Measurements from ENCODE around the gene MICAL2.

MICAL2 gene

DNA sequence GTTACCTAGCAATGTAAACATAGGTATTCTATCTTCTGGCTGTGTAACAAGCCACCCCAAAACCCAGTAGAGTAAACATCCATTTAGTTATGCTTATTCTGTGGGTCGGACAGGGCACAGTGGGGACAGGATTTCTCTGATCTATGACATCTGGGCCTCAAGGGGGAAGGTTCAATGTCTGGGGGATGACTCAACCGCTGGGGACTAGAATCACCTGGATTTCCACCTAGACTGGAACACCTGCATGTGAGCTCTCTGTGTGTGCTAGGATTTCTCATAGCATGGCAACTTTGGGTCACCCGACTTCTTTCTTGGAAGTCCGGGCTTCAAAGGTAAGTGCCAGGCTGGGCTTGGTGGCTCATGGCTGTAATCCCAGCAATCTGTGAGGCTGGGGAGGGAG lies 36.5 kb upstream of the MICAL2 start:
- H3K27ac ChIP-seq, result no peak overlapping the region
- TF ChIP-seq, protein P1, sequence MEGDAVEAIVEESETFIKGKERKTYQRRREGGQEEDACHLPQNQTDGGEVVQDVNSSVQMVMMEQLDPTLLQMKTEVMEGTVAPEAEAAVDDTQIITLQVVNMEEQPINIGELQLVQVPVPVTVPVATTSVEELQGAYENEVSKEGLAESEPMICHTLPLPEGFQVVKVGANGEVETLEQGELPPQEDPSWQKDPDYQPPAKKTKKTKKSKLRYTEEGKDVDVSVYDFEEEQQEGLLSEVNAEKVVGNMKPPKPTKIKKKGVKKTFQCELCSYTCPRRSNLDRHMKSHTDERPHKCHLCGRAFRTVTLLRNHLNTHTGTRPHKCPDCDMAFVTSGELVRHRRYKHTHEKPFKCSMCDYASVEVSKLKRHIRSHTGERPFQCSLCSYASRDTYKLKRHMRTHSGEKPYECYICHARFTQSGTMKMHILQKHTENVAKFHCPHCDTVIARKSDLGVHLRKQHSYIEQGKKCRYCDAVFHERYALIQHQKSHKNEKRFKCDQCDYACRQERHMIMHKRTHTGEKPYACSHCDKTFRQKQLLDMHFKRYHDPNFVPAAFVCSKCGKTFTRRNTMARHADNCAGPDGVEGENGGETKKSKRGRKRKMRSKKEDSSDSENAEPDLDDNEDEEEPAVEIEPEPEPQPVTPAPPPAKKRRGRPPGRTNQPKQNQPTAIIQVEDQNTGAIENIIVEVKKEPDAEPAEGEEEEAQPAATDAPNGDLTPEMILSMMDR (IDR thresholded peaks at IDR 0.05), result no peak
- TF ChIP-seq ZFX (IDR thresholded peaks at IDR 0.05; ENCODE audit: borderline replicate concordance), result no peak

DNA sequence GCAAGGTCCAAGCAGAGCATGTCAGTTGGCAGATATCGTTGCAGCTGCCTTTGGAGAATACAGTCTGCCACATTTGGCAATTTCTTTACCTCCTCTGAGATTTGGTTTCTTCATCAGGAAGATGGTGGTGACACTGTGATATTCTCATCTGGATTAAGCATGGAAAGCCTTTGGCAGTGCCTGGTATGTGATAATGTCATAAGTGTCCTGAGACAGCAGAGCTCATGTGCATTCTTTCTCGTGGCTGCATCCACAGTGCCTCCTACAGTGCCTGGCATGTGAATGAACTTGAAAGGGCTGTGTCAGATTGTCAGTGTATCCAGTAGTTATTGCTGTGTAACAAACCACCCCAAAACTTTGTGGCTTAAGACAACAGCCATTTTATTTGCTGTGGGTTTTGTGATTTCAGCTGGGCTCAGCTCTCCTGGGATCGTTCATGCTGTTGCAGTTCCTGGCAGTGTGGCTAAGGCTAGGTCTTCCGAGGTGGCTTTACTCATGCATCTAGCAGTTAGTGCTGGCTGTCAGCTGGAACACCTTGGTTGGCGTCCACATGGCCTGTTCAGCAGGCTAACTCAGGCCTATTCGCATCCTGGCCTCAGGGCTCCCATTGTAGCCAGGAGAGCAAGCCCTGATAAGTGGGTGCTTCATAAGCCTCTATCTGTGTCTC lies 35.7 kb upstream of the MICAL2 start:
- H3K27ac ChIP-seq, result no peak overlapping the region
- TF ChIP-seq ZFX (IDR thresholded peaks at IDR 0.05; ENCODE audit: borderline replicate concordance), result no peak
- TF ChIP-seq, protein P1 (IDR thresholded peaks at IDR 0.05), result no peak

DNA sequence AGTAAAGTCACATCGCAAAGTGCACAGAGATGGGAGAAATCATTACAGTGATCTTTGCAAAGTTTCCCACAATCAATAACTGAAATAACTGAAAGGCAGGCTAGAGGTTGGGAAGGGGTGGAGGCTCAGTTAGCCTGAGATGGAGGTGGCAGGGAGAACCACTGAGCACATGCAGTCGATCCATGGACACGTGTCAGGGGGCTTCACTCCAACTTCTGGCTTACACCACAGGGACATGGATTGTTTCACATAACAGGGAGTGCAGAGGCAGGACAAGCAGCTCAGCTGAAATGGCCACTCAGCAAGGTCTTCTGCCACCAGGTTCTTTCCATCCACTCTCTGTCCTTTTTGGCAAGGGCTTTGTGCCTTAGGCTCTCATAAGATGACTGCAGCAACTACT lies 35.1 kb upstream of the MICAL2 start:
- TF ChIP-seq, protein P1 (IDR thresholded peaks at IDR 0.05), result no peak
- no peak for TF ChIP-seq ZFX (IDR thresholded peaks at IDR 0.05; ENCODE audit: borderline replicate concordance)
- no peak overlapping the region for H3K27ac ChIP-seq

DNA sequence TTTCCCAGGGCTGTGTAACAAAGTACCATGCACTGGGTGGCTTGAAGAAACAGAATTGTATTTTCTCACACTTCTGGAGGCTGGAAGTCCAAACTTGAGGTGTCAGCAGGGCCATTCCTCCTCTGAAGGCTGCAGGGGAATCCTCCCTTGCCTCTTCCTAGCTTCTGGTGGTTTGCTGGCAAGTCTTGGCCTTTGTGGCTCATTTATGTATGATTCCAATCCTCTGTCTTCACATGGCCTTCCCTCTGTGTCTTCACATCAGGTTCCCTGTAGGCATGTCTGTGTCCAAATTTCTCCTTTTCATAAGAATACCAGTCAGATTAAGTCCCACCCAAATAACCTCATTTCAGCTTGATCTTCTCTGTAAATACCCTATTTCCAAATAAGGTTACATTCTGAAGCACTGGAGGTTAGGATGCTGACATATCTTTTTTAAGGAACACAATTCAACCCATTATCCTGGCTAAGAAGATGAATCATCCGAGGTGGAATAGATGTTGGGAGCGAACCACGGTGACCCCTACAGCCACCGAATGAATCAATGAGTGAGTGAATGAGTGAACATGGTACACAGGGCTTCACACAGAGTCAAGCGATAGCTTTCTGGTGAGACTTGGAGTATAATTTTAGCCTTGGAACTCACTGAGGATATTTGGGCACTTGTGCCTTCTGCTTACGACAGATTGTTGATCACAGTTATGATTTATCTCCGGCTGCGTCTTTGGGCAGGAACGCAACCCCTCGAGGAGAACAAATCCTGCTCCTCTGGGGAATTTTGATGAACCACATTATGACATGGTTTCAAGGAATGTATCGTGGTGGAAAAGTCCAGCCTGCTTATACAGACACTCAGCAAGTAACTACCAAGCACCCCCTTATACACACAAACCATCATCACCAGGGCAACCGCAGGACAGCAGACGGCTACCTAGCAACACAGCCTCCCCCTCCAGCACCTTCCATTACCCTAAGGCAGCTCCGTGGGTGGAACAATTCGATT lies 34.3 kb upstream of the MICAL2 start:
- H3K27ac ChIP-seq, result no peak overlapping the region

DNA sequence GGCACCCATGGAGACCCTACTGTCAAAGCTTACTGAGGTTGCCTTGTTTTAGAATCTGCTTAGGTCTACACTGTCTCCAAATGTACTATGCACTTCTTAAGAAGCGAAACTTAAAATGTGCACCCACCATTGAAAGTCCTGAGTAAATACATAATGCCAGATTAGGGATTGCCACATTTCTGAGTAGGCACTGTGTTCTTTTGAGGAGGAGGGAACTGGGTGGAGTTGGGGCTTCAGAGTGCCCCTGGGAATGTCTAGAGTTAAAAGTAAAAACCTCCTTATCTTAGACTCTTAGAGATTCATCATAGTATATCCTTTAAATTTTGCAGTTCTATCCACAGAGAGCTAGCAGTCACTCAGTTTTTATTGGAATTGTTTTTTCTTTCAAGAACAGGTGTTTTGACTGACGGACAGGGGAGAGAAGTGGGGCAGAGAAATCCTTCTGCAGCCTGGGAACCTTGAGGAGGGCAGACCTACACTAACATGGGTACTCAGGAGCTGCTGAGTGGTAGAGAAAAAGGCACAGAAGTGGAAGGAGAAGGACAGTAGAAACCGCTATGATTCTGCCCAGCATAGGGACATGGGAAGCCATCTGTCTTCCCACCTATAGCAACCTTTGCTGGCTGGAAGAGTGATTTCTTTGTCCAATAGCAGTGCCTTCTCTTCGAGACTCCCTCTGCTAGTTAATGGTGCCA lies 33.4 kb upstream of the MICAL2 start:
- no peak overlapping the region for H3K27ac ChIP-seq
- TF ChIP-seq, protein P1 (IDR thresholded peaks at IDR 0.05), result no peak
- no peak for TF ChIP-seq ZFX (IDR thresholded peaks at IDR 0.05; ENCODE audit: borderline replicate concordance)

More for the DNA sequence above, 34.3 kb upstream of the MICAL2 start:
- TF ChIP-seq, protein P1 (IDR thresholded peaks at IDR 0.05), result no peak
- TF ChIP-seq ZFX (IDR thresholded peaks at IDR 0.05; ENCODE audit: borderline replicate concordance), result no peak

DNA sequence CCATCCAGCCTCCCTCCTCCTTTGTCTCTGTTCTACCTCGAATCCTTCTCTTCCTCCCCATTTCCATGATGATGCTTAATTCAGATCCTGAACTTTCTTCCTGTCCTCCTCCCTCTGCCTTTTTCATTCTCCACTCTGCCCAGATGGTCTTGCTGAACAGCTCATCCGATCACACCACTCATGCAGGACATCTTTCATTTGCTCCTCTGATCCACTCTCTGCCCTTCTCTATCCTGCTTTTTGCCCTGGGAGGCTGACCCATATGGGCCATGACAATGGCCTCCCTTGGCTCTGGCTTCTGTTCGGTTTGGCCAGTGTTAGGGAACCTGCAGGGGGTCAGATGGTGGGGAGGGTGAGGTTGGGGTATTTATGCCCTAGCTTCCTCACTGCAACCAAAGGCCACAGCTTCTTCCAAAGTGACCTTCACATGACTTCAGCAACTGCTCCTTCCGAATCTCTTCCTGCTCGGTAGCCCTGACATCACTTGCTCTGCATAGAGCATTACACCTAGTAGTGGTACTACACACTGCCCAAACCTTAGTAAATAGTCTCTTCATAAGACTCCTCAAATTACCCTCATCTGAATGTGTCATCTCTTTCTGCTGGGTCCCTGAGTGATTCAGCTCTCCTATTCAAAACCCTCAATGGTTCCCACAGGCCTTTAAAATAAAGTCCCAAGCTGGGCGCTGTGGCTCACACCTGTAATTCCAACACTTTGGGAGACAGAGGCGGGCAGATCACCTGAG lies 32.7 kb upstream of the MICAL2 start:
- H3K27ac ChIP-seq, result no peak overlapping the region
- no peak for TF ChIP-seq ZFX (IDR thresholded peaks at IDR 0.05; ENCODE audit: borderline replicate concordance)
- TF ChIP-seq, protein P1 (IDR thresholded peaks at IDR 0.05), result no peak

Data from 22Rv1 (cell line).